ENCODE results near the gene ZNG1F.
"Not testable (repeated sequence)": the region's sequence is repeated elsewhere in the genome, so short reads cannot be mapped to it uniquely, and the experiment has no call there.

ZNG1F gene

GRCh38 chr9:41086215-41086614 is 102.9 kb downstream of the ZNG1F start:
- not testable (repeated sequence) for DNase-seq

DNA sequence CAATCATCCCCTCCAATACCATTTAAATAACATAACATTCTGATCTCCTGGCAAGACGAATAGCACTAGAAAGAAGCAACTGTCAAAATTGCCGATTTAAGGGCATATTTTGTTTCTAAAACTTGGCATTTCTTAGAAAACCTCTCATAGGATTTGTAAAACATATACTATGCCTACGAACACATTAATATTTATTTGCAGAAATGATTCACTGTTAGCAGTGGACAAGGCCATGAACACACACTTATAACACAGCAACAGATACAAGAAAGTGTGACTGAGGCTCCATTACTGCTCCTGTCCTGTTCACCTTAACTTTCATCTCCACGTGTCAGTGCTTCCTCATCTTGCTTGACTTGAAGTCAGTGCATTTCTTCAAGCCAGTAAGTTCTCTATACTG is 106.8 kb downstream of the ZNG1F start:
- not testable (repeated sequence) for DNase-seq

Measured in effector CD4-positive, alpha-beta T cell (primary cell).